ENCODE measurements around the gene FH. TPM values are rescaled to one million over a fixed set of nuclear protein-coding genes. Genes with fewer than 3 reads are reported as not detected.

FH gene
- total and polyA plus RNA-seq, 10 of the 15 experiments (the other 5 are each of a cell fraction or from before 2014, with no cell fraction given) = 44.7 to 124 (median 76.2) TPM

- RAD21 ChIA-PET (ENCODE audit: unreplicated experiment) = interaction anchor here (0.8 to 1.4 kb wide), 3 partner anchors 13 to 93 kb away, joined by 3 to 5 read pairs (median 3); partner anchors contain the start of gene FH
- Histone ChIP-seq H4K20me1 (ENCODE audit: control insufficient read depth, insufficient read depth) (no peaks in the 10 kb centered on the region), H3K27ac (ENCODE audit: control insufficient read depth, insufficient read depth) (peak overlapping the region; percentile 89), H3K79me2 (ENCODE audit: control insufficient read depth, insufficient read depth, low read length) (no peaks in the 10 kb centered on the region), H3K27me3 (replicated peaks in 1 of 2; ENCODE audit: control insufficient read depth in 2 of 2, insufficient read depth in 2 of 2, low read length in 1 of 2) (no peaks in the 10 kb centered on the region), H3K4me1 (ENCODE audit: control insufficient read depth, insufficient read depth, low read length) (peaks cover 15% of the 10 kb centered on the region; the same call in 1 of the 2 replicates), H2AFZ (ENCODE audit: control insufficient read depth, low read depth, low read length) (peak overlapping the region; percentile 37), H3K9me3 (replicated peaks; ENCODE audit: control insufficient read depth, insufficient read depth, low read length) (peaks cover 3% of the 10 kb centered on the region), H3K4me2 (ENCODE audit: control insufficient read depth, insufficient read depth) (peak overlapping the region; percentile 83), H3K4me3 (peak overlapping the region; percentile 49), H3K36me3 (ENCODE audit: control insufficient read depth in 2 of 2, insufficient read depth in 2 of 2, low read length in 1 of 2) (no peaks in the 10 kb centered on the region), H3K9ac (ENCODE audit: control insufficient read depth, insufficient read depth, low read length) (peak overlapping the region; percentile 53)
- peak; percentile 43 for DNase-seq (ENCODE audit: low read depth, low spot score)
- 7% methylated on average over 7 of the region's 7 CpGs for WGBS (ENCODE audit: insufficient coverage, insufficient replicate concordance, low lambda C conversion rate, missing lambda C conversion rate)
- peak; percentile 81 for ATAC-seq
- peak; percentile 97 for FAIRE-seq
- no TSS peak for BruUV-seq (replicated peaks)
- SMC1A ChIA-PET (ENCODE audit: uncharacterized antibody, unreplicated experiment) = interaction anchor here (1.0 to 1.7 kb wide), 7 partner anchors 13 to 1781 kb away, joined by 3 to 7 read pairs (median 4); partner anchors contain the start of gene FH
- CTCF ChIA-PET = interaction anchor here (1.0 to 1.4 kb wide), 5 partner anchors 32 to 481 kb away, joined by 3 to 6 read pairs (median 3); no protein-coding TSS in a partner anchor
- in situ Hi-C loops (cut with MboI) (loop anchor here (5.0 to 10.0 kb wide), 3 partner anchors 94 to 462 kb away; partner anchors contain the start of genes EXO1 and MAP1LC3C), intact Hi-C loops (cut with micrococcal nuclease; ENCODE audit: unreplicated experiment) (loop anchor here (2.0 to 5.0 kb wide), 5 partner anchors 20 to 464 kb away; partner anchors contain the start of genes EXO1 and MAP1LC3C)
- POLR2A ChIA-PET = no interaction called here
- TF ChIP-seq SMAD5 (IDR thresholded peaks at IDR 0.05; ENCODE audit: low read depth) (no peak), PAX5 (IDR thresholded peaks at IDR 0.05; ENCODE audit: borderline replicate concordance, low read depth, low read length) (0 out of 2 replicates have a peak, but pooled peaks have one; percentile 24), FOS (IDR thresholded peaks at IDR 0.05; ENCODE audit: borderline replicate concordance, extremely low read depth, insufficient read length) (no peak), MTA2 (IDR thresholded peaks at IDR 0.05; ENCODE audit: low read depth) (no peak), DPF2 (IDR thresholded peaks at IDR 0.05) (no peak), NFIC (IDR thresholded peaks at IDR 0.05; ENCODE audit: low read depth, low read length) (peak; percentile 64), BHLHE40 (IDR thresholded peaks at IDR 0.05; ENCODE audit: borderline replicate concordance in 1 of 2, low read depth in 2 of 2, low read length in 1 of 2) (peak; percentile 81 to 88), MEF2B (IDR thresholded peaks at IDR 0.05; ENCODE audit: partially characterized antibody, poor library complexity, severe bottlenecking) (no peak), POLR2A (IDR thresholded peaks at IDR 0.05; ENCODE audit: low read depth, low read length) (peak; percentile 53), JUNB (IDR thresholded peaks at IDR 0.05) (peak; percentile 81), RAD51 (IDR thresholded peaks at IDR 0.05) (peak; percentile 79; the same call in 1 of the 2 replicates), BCL11A (IDR thresholded peaks at IDR 0.05; ENCODE audit: low read depth, low read length) (0 out of 2 replicates have a peak, but pooled peaks have one; percentile 38), CREB1 (IDR thresholded peaks at IDR 0.05; ENCODE audit: low read depth) (peak; percentile 74), CREM (IDR thresholded peaks at IDR 0.05; ENCODE audit: low read depth) (peak; percentile 39; the same call in 1 of the 2 replicates), NRF1 (conservative IDR thresholded peaks at IDR 0.05; ENCODE audit: low read depth, low read length) (no peak), PAX8 (IDR thresholded peaks at IDR 0.05) (no peak), USF1 (IDR thresholded peaks at IDR 0.05; ENCODE audit: borderline replicate concordance, extremely low read length, insufficient read depth, low read depth, low read length) (peak; percentile 81)
- TF ChIP-seq, protein P1, sequence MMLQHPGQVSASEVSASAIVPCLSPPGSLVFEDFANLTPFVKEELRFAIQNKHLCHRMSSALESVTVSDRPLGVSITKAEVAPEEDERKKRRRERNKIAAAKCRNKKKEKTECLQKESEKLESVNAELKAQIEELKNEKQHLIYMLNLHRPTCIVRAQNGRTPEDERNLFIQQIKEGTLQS (IDR thresholded peaks at IDR 0.05; ENCODE audit: borderline replicate concordance, extremely low read depth, low read depth, low read length) = peak; percentile 6; the same call in 1 of the 2 replicates
- TF ChIP-seq, protein P2, sequence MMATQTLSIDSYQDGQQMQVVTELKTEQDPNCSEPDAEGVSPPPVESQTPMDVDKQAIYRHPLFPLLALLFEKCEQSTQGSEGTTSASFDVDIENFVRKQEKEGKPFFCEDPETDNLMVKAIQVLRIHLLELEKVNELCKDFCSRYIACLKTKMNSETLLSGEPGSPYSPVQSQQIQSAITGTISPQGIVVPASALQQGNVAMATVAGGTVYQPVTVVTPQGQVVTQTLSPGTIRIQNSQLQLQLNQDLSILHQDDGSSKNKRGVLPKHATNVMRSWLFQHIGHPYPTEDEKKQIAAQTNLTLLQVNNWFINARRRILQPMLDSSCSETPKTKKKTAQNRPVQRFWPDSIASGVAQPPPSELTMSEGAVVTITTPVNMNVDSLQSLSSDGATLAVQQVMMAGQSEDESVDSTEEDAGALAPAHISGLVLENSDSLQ (IDR thresholded peaks at IDR 0.05) = no peak
- TF ChIP-seq, protein P3, sequence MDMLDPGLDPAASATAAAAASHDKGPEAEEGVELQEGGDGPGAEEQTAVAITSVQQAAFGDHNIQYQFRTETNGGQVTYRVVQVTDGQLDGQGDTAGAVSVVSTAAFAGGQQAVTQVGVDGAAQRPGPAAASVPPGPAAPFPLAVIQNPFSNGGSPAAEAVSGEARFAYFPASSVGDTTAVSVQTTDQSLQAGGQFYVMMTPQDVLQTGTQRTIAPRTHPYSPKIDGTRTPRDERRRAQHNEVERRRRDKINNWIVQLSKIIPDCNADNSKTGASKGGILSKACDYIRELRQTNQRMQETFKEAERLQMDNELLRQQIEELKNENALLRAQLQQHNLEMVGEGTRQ (IDR thresholded peaks at IDR 0.05; ENCODE audit: borderline replicate concordance, low read depth, low read length) = peak; percentile 51; the same call in 1 of the 2 replicates
- TF ChIP-seq, protein P4, sequence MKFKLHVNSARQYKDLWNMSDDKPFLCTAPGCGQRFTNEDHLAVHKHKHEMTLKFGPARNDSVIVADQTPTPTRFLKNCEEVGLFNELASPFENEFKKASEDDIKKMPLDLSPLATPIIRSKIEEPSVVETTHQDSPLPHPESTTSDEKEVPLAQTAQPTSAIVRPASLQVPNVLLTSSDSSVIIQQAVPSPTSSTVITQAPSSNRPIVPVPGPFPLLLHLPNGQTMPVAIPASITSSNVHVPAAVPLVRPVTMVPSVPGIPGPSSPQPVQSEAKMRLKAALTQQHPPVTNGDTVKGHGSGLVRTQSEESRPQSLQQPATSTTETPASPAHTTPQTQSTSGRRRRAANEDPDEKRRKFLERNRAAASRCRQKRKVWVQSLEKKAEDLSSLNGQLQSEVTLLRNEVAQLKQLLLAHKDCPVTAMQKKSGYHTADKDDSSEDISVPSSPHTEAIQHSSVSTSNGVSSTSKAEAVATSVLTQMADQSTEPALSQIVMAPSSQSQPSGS (IDR thresholded peaks at IDR 0.05; ENCODE audit: low read length) = no peak
Measured at GRCh38 chr1:241532864-241533263, 13.3 kb upstream of the FH start.
